Endothelial cell of umbilical vein (primary cell): Measurements from ENCODE around the gene MCHR1.
"Not testable (repeated sequence)": the region's sequence is repeated elsewhere in the genome, so short reads cannot be mapped to it uniquely, and the experiment has no call there.

Experiments used
- GATA2 ChIP-seq: IDR thresholded peaks from 2 replicates; pipeline ENCODE4 v1.7.0; 2011; ENCODE audit warnings: low read depth, mild to moderate bottlenecking, moderate library complexity, mixed read lengths, low read length; ENCODE audit not compliant: insufficient read length, insufficient read depth
- MAX ChIP-seq: IDR thresholded peaks from 2 replicates; pipeline ENCODE4 v1.6.1; 2011; ENCODE audit not compliant: insufficient read depth, insufficient read length
- TF ChIP-seq, protein P1 (sequence below), 2 donors: IDR thresholded peaks; 1 replicate in 1 of 2; 2 replicates in 1 of 2; pipeline ENCODE4 v1.5.1; 2011; ENCODE audit warnings: low read length in 2 of 2, mild to moderate bottlenecking in 2 of 2, moderate library complexity in 2 of 2, control low read depth in 1 of 2, inconsistent platforms in 1 of 2, low read depth in 1 of 2; ENCODE audit not compliant: insufficient read depth in 1 of 2; ENCODE audit errors: extremely low read depth in 1 of 2

- TF ChIP-seq, protein P1, sequence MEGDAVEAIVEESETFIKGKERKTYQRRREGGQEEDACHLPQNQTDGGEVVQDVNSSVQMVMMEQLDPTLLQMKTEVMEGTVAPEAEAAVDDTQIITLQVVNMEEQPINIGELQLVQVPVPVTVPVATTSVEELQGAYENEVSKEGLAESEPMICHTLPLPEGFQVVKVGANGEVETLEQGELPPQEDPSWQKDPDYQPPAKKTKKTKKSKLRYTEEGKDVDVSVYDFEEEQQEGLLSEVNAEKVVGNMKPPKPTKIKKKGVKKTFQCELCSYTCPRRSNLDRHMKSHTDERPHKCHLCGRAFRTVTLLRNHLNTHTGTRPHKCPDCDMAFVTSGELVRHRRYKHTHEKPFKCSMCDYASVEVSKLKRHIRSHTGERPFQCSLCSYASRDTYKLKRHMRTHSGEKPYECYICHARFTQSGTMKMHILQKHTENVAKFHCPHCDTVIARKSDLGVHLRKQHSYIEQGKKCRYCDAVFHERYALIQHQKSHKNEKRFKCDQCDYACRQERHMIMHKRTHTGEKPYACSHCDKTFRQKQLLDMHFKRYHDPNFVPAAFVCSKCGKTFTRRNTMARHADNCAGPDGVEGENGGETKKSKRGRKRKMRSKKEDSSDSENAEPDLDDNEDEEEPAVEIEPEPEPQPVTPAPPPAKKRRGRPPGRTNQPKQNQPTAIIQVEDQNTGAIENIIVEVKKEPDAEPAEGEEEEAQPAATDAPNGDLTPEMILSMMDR (IDR thresholded peaks at IDR 0.05; ENCODE audit: extremely low read depth in 1 of 2, insufficient read depth in 1 of 2, low read depth in 1 of 2, low read length in 2 of 2) = not testable (repeated sequence)
- TF ChIP-seq GATA2, MAX: not testable (repeated sequence)
These were observed 23.3 kb upstream of the MCHR1 start for GRCh38 chr22:40655941-40656340.
